HepG2 (cell line): ENCODE data around the gene KLF16. TPM values are rescaled to one million over a fixed set of nuclear protein-coding genes. Genes with fewer than 3 reads are reported as not detected.

Source experiments
- BATF2 ChIP-seq: sonication (generic); formaldehyde crosslinking; IDR thresholded peaks from 2 replicates; pipeline ENCODE4 v1.8.0; 2022; ENCODE audit warnings: mild to moderate bottlenecking, missing genetic modification reagents, moderate library complexity
- BCL3 ChIP-seq: sonication (generic); formaldehyde crosslinking; IDR thresholded peaks from 2 replicates; pipeline ENCODE4 v1.5.1; 2020; ENCODE audit warnings: mild to moderate bottlenecking, missing genetic modification reagents, moderate library complexity
- CSRNP2 ChIP-seq: sonication (generic); formaldehyde crosslinking; conservative IDR thresholded peaks from 2 replicates; pipeline ENCODE4 v1.8.0; 2022; ENCODE audit warnings: low read depth, missing genetic modification reagents
- FOXK1 ChIP-seq: sonication (generic); formaldehyde crosslinking; IDR thresholded peaks from 2 replicates; pipeline ENCODE4 v1.4.0; 2020; ENCODE audit warnings: low read depth, missing genetic modification reagents, borderline replicate concordance
- MXD3 ChIP-seq: IDR thresholded peaks from 2 replicates; pipeline ENCODE4 v1.6.1; 2016; ENCODE audit warnings: mild to moderate bottlenecking, missing biosample characterization, missing genetic modification reagents
- NFAT5 ChIP-seq: sonication (generic); formaldehyde crosslinking; IDR thresholded peaks from 2 replicates; pipeline ENCODE4 v1.4.0; 2020; ENCODE audit warnings: missing genetic modification reagents
- NFATC3 ChIP-seq: sonication (generic); formaldehyde crosslinking; IDR thresholded peaks from 2 replicates; pipeline ENCODE4 v1.5.1; 2020; ENCODE audit warnings: mild to moderate bottlenecking, missing genetic modification reagents
- POLR2A ChIP-seq, 2 experiments: IDR thresholded peaks; 2 replicates each; pipeline ENCODE4 v1.6.1; 2011; ENCODE audit warnings: low read depth in 2 of 2, low read length in 2 of 2, mild to moderate bottlenecking in 1 of 2, moderate library complexity in 1 of 2; ENCODE audit not compliant: insufficient read depth in 1 of 2
- RNF2 ChIP-seq: fragments of 450-650 bp; conservative IDR thresholded peaks from 2 replicates; pipeline ENCODE4 v1.6.1; 2016; ENCODE audit warnings: low read depth
- RORA ChIP-seq: sonication (generic); formaldehyde crosslinking; IDR thresholded peaks from 2 replicates; pipeline ENCODE4 v1.5.0; 2020; ENCODE audit warnings: mild to moderate bottlenecking, missing genetic modification reagents, moderate library complexity
- RXRB ChIP-seq: IDR thresholded peaks from 2 replicates; pipeline ENCODE4 v1.6.1; 2016; ENCODE audit warnings: borderline replicate concordance, missing genetic modification reagents, missing compliant biosample characterization
- SRSF1 ChIP-seq: fragments of 200-400 bp; formaldehyde crosslinking; optimal IDR thresholded peaks from 2 replicates; pipeline ENCODE3; 2017; ENCODE audit warnings: mild to moderate bottlenecking, low read depth, low read length, moderate library complexity
- ZBTB33 ChIP-seq: sonication (generic); formaldehyde crosslinking; IDR thresholded peaks from 2 replicates; pipeline ENCODE4 v1.4.0; 2020; ENCODE audit warnings: missing genetic modification reagents
- ZNF230 ChIP-seq: sonication (generic); formaldehyde crosslinking; IDR thresholded peaks from 2 replicates; pipeline ENCODE4 v1.4.0; 2020; ENCODE audit warnings: mild to moderate bottlenecking, missing genetic modification reagents
- ZNF496 ChIP-seq: sonication (generic); formaldehyde crosslinking; IDR thresholded peaks from 2 replicates; pipeline ENCODE4 v1.8.1; 2023; ENCODE audit warnings: mild to moderate bottlenecking, moderate library complexity, missing genetic modification reagents; ENCODE audit not compliant: insufficient replicate concordance
- ZNF781 ChIP-seq: sonication (generic); formaldehyde crosslinking; IDR thresholded peaks from 2 replicates; pipeline ENCODE4 v1.5.1; 2020; ENCODE audit warnings: borderline replicate concordance, mild to moderate bottlenecking, missing genetic modification reagents; ENCODE audit errors: not compliant biosample characterization
- ZNF883 ChIP-seq: sonication (generic); formaldehyde crosslinking; IDR thresholded peaks from 2 replicates; pipeline ENCODE4 v1.5.1; 2020; ENCODE audit warnings: mild to moderate bottlenecking, missing genetic modification reagents; ENCODE audit errors: not compliant biosample characterization
- polyA plus RNA-seq, 8 experiments: library from polyadenylated mRNA; depleted of rRNA in 3 of 8; stranded (reverse) in 7 of 8; unstranded in 1 of 8; fragments of >200 nt; fragmentation: Illumina TruSeq in 4 of 8; extraction: Trizol in 4 of 8; gene quantifications; 2 replicates each; pipeline versions ENCODE4 v1.2.1 to v1.2.3, GENCODE V29; 2011 to 2016; ENCODE audit warnings: low read depth in 4 of 8, missing spikeins in 1 of 8, mixed read lengths in 1 of 8; ENCODE audit not compliant: insufficient read depth in 1 of 8
- total RNA-seq, 5 experiments: library from RNA; depleted of rRNA; stranded (reverse); fragments of >200 nt; fragmentation: Illumina TruSeq; extraction: Trizol; gene quantifications; 2 replicates each; pipeline ENCODE4 v1.2.3, GENCODE V29; 2016; ENCODE audit warnings: low read depth in 1 of 5

Gene KLF16
- total and polyA plus RNA-seq, 2 of the 13 experiments (the other 11 are each of a cell fraction or from before 2014, with no cell fraction given), result 3.5 to 6.7 TPM

- TF ChIP-seq ZBTB33 (CRISPR knock-in tag) (no peak; the same call in 1 of the 2 replicates), RORA (CRISPR knock-in tag) (no peak), ZNF230 (no peak; the same call in 1 of the 2 replicates), BATF2 (CRISPR knock-in tag) (no peak), SRSF1 (no peak), RNF2 (no peak), FOXK1 (CRISPR knock-in tag) (0 out of 2 replicates have a peak, but pooled peaks have one; percentile 14), BCL3 (peak; percentile 79), CSRNP2 (CRISPR knock-in tag) (no peak), POLR2A (IDR thresholded peaks at IDR 0.05; ENCODE audit: insufficient read depth in 1 of 2, low read depth in 2 of 2, low read length in 2 of 2) (peak in 1 of 2 experiments; percentile 79; a peak in 3 of 4 replicates), ZNF496 (CRISPR knock-in tag) (no peak), MXD3 (CRISPR knock-in tag) (no peak), NFATC3 (CRISPR knock-in tag) (no peak), ZNF883 (CRISPR knock-in tag) (peak; percentile 23), NFAT5 (CRISPR knock-in tag) (no peak), ZNF781 (CRISPR knock-in tag) (no peak), RXRB (peak; percentile 67; the same call in 1 of the 2 replicates)
Measured at GRCh38 chr19:1812426-1813191, 50.8 kb downstream of the KLF16 start (continued).
